Measurements from ENCODE around the gene MEAF6. TPM values are rescaled to one million over a fixed set of nuclear protein-coding genes. Genes with fewer than 3 reads are reported as not detected.

MEAF6 gene
- total and polyA plus RNA-seq, 2 donors (not counting 3 experiments of a cell fraction or from before 2014, with no cell fraction given): 28.0 to 62.5 TPM

- TF ChIP-seq GATA2 (IDR thresholded peaks at IDR 0.05; ENCODE audit: insufficient read depth, insufficient read length, low read depth, low read length): no peak
- no peak for TF ChIP-seq MYC (IDR thresholded peaks at IDR 0.05; ENCODE audit: low read depth, low read length)
- no peak for TF ChIP-seq EZH2 (IDR thresholded peaks at IDR 0.05; ENCODE audit: borderline replicate concordance, low read depth, low read length, severe bottlenecking)
- TF ChIP-seq POLR2A (IDR thresholded peaks at IDR 0.05; ENCODE audit: low read depth, low read length): no peak
- no peak for TF ChIP-seq POLR2AphosphoS5 (IDR thresholded peaks at IDR 0.05; ENCODE audit: insufficient read depth, low read depth, low read length)
- TF ChIP-seq, protein P1, sequence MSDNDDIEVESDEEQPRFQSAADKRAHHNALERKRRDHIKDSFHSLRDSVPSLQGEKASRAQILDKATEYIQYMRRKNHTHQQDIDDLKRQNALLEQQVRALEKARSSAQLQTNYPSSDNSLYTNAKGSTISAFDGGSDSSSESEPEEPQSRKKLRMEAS (IDR thresholded peaks at IDR 0.05; ENCODE audit: insufficient read depth, insufficient read length): no peak
- TF ChIP-seq JUN (IDR thresholded peaks at IDR 0.05; ENCODE audit: borderline replicate concordance, insufficient read depth, insufficient read length, low read depth): no peak
- no peaks in the 10 kb centered on the region for H3K36me3 ChIP-seq (ENCODE audit: control insufficient read depth in 2 of 2, extremely low read depth in 1 of 2, insufficient read depth in 2 of 2, low read length in 2 of 2)
- H3K9me3 ChIP-seq (replicated peaks; ENCODE audit: control insufficient read depth, insufficient read depth, low read length): no peaks in the 10 kb centered on the region
- BruUV-seq (replicated peaks): no TSS peak
- no peaks in the 10 kb centered on the region for H3K9me1 ChIP-seq (replicated peaks; ENCODE audit: control insufficient read depth, extremely low read depth, insufficient read depth, low read length)
- no peaks in the 10 kb centered on the region for H3K4me1 ChIP-seq (ENCODE audit: control insufficient read depth, extremely low read depth, insufficient read depth, low read length)
- peaks cover 0 to 6% of the 10 kb centered on the region in 2 experiments for H3K27me3 ChIP-seq (ENCODE audit: control insufficient read depth in 2 of 2, insufficient read depth in 2 of 2, low read length in 2 of 2)
- ChIA-PET POLR2A (no interaction called here), CTCF (interaction anchor here (1.0 to 2.8 kb wide), 4 partner anchors 14 to 233 kb away, joined by 4 to 23 read pairs (median 6); partner anchors contain the start of gene MEAF6)
- H3K4me2 ChIP-seq (ENCODE audit: insufficient read depth, low read length): no peak overlapping the region
- dilution Hi-C loops (cut with MboI; ENCODE audit: extremely low pct_ligation_motif_present, low sequenced_read_pairs) (no loop called here), intact Hi-C loops (cut with micrococcal nuclease) (no loop called here)
- no peak overlapping the region for H3K27ac ChIP-seq (ENCODE audit: insufficient read depth, low read depth, low read length)
- no peak overlapping the region for H3K9ac ChIP-seq (replicated peaks; ENCODE audit: extremely low read depth, insufficient read depth, low read length)
- FAIRE-seq (no peak), DNase-seq (ENCODE audit: low read depth, low spot score) (no peak)
- H2AFZ ChIP-seq (ENCODE audit: low read depth, low read length): no peak overlapping the region
- H3K79me2 ChIP-seq (ENCODE audit: control insufficient read depth, insufficient read depth, low read length): no peaks in the 10 kb centered on the region
- H4K20me1 ChIP-seq (replicated peaks; ENCODE audit: control insufficient read depth, extremely low read depth, insufficient read depth, low read length): no peaks in the 10 kb centered on the region
- H3K4me3 ChIP-seq (replicated peaks in 1 of 3; ENCODE audit: insufficient read depth in 1 of 3, low read depth in 1 of 3, low read length in 3 of 3): no peak overlapping the region
These were observed 64.6 kb downstream of the MEAF6 start for GRCh38 chr1:37449936-37450335.

- no peaks in the 10 kb centered on the region for H3K36me3 ChIP-seq (ENCODE audit: control insufficient read depth in 2 of 2, extremely low read depth in 1 of 2, insufficient read depth in 2 of 2, low read length in 2 of 2)
- H3K9me1 ChIP-seq (replicated peaks; ENCODE audit: control insufficient read depth, extremely low read depth, insufficient read depth, low read length): no peaks in the 10 kb centered on the region
- no peak overlapping the region for H3K9ac ChIP-seq (replicated peaks; ENCODE audit: extremely low read depth, insufficient read depth, low read length)
- DNase-seq (ENCODE audit: low read depth, low spot score) (no peak), FAIRE-seq (no peak)
- no peak overlapping the region for H3K4me3 ChIP-seq (replicated peaks in 1 of 3; ENCODE audit: insufficient read depth in 1 of 3, low read depth in 1 of 3, low read length in 3 of 3)
- no peaks in the 10 kb centered on the region for H3K4me1 ChIP-seq (ENCODE audit: control insufficient read depth, extremely low read depth, insufficient read depth, low read length)
- H3K27ac ChIP-seq (ENCODE audit: insufficient read depth, low read depth, low read length): no peak overlapping the region
- CTCF ChIA-PET: interaction anchor here (1.0 to 2.8 kb wide), 4 partner anchors 13 to 234 kb away, joined by 4 to 23 read pairs (median 6); partner anchors contain the start of gene MEAF6
- H3K4me2 ChIP-seq (ENCODE audit: insufficient read depth, low read length): no peak overlapping the region
- H2AFZ ChIP-seq (ENCODE audit: low read depth, low read length): no peak overlapping the region
- intact Hi-C loops (cut with micrococcal nuclease) (no loop called here), dilution Hi-C loops (cut with MboI; ENCODE audit: extremely low pct_ligation_motif_present, low sequenced_read_pairs) (no loop called here)
- peaks cover 0 to 6% of the 10 kb centered on the region in 2 experiments for H3K27me3 ChIP-seq (ENCODE audit: control insufficient read depth in 2 of 2, insufficient read depth in 2 of 2, low read length in 2 of 2)
- no TSS peak for BruUV-seq (replicated peaks)
- POLR2A ChIA-PET: no interaction called here
- H3K9me3 ChIP-seq (replicated peaks; ENCODE audit: control insufficient read depth, insufficient read depth, low read length): no peaks in the 10 kb centered on the region
- H3K79me2 ChIP-seq (ENCODE audit: control insufficient read depth, insufficient read depth, low read length): no peaks in the 10 kb centered on the region
- no peaks in the 10 kb centered on the region for H4K20me1 ChIP-seq (replicated peaks; ENCODE audit: control insufficient read depth, extremely low read depth, insufficient read depth, low read length)
- TF ChIP-seq GATA2 (IDR thresholded peaks at IDR 0.05; ENCODE audit: insufficient read depth, insufficient read length, low read depth, low read length) (no peak), POLR2AphosphoS5 (IDR thresholded peaks at IDR 0.05; ENCODE audit: insufficient read depth, low read depth, low read length) (no peak), MYC (IDR thresholded peaks at IDR 0.05; ENCODE audit: low read depth, low read length) (no peak), JUN (IDR thresholded peaks at IDR 0.05; ENCODE audit: borderline replicate concordance, insufficient read depth, insufficient read length, low read depth) (no peak), POLR2A (IDR thresholded peaks at IDR 0.05; ENCODE audit: low read depth, low read length) (no peak), EZH2 (IDR thresholded peaks at IDR 0.05; ENCODE audit: borderline replicate concordance, low read depth, low read length, severe bottlenecking) (no peak), FOS (IDR thresholded peaks at IDR 0.05; ENCODE audit: borderline replicate concordance, insufficient read depth, low read length) (no peak)
- TF ChIP-seq, protein P2, sequence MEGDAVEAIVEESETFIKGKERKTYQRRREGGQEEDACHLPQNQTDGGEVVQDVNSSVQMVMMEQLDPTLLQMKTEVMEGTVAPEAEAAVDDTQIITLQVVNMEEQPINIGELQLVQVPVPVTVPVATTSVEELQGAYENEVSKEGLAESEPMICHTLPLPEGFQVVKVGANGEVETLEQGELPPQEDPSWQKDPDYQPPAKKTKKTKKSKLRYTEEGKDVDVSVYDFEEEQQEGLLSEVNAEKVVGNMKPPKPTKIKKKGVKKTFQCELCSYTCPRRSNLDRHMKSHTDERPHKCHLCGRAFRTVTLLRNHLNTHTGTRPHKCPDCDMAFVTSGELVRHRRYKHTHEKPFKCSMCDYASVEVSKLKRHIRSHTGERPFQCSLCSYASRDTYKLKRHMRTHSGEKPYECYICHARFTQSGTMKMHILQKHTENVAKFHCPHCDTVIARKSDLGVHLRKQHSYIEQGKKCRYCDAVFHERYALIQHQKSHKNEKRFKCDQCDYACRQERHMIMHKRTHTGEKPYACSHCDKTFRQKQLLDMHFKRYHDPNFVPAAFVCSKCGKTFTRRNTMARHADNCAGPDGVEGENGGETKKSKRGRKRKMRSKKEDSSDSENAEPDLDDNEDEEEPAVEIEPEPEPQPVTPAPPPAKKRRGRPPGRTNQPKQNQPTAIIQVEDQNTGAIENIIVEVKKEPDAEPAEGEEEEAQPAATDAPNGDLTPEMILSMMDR (IDR thresholded peaks at IDR 0.05; ENCODE audit: extremely low read depth in 1 of 2, insufficient read depth in 1 of 2, low read depth in 1 of 2, low read length in 2 of 2): no peak
- TF ChIP-seq, protein P1 (IDR thresholded peaks at IDR 0.05; ENCODE audit: insufficient read depth, insufficient read length): no peak
These were observed 65.7 kb downstream of the MEAF6 start for GRCh38 chr1:37448691-37449417.

All from endothelial cell of umbilical vein (primary cell).